HK-2 (cell line): ENCODE data around the gene KIF1A.
"Not testable (repeated sequence)": the region's sequence is repeated elsewhere in the genome, so short reads cannot be mapped to it uniquely, and the experiment has no call there.

Experiments used
- DNase-seq: peaks from one replicate; pipeline ENCODE4 v3.0.0-alpha.2; 2018; ENCODE audit not compliant: unreplicated experiment

Gene KIF1A

GRCh38 chr2:240687045-240687740, 132.8 kb downstream of the KIF1A start:
- DNase-seq: no peak

GRCh38 chr2:240686460-240686859, 133.6 kb downstream of the KIF1A start:
- no peak for DNase-seq

GRCh38 chr2:240685771-240686371, 134.1 kb downstream of the KIF1A start:
- DNase-seq: no peak

GRCh38 chr2:240683980-240684728, 135.9 kb downstream of the KIF1A start:
- DNase-seq: not testable (repeated sequence)

- not testable (repeated sequence) for DNase-seq
Observed at GRCh38 chr2:240683329-240683979, 136.6 kb downstream of the KIF1A start.

GRCh38 chr2:240682431-240683224, 137.4 kb downstream of the KIF1A start, which contains the start of gene AQP12B:
AQP12B (minus strand) TSS chr2:240682885; CDS start chr2:240682837, 48 bp downstream.
- DNase-seq: not testable (repeated sequence)

- not testable (repeated sequence) for DNase-seq
Observed at GRCh38 chr2:240680185-240680584, 139.8 kb downstream of the KIF1A start.

GRCh38 chr2:240678909-240679308, 141.1 kb downstream of the KIF1A start:
- not testable (repeated sequence) for DNase-seq

- not testable (repeated sequence) for DNase-seq
Observed at GRCh38 chr2:240678043-240678442, 142.0 kb downstream of the KIF1A start.

GRCh38 chr2:240675345-240675744, 144.7 kb downstream of the KIF1A start:
- not testable (repeated sequence) for DNase-seq

GRCh38 chr2:240674461-240675184, 145.4 kb downstream of the KIF1A start:
- DNase-seq: not testable (repeated sequence)

GRCh38 chr2:240672701-240673190, 147.3 kb downstream of the KIF1A start:
- DNase-seq: no peak

- no peak for DNase-seq
Observed at GRCh38 chr2:240672076-240672700, 147.8 kb downstream of the KIF1A start.

- DNase-seq: no peak
Observed at GRCh38 chr2:240670950-240671349, 149.1 kb downstream of the KIF1A start.

GRCh38 chr2:240670402-240670801, 149.6 kb downstream of the KIF1A start:
- no peak for DNase-seq

- DNase-seq: no peak
Observed at GRCh38 chr2:240664622-240665021, 155.4 kb downstream of the KIF1A start.
